Activated naive CD4-positive, alpha-beta T cell treated with anti-CD3 and anti-CD28 coated beads, Interleukin-2, amount 50 U/mL, for 24 hours (primary cell): ENCODE results near the gene RBBP8NL.

Source experiments
- H3K27ac Mint-ChIP-seq: one replicate; pipeline ENCODE4 v1.8.0; 2021; ENCODE audit warnings: mild to moderate bottlenecking, mixed read lengths
- H3K27me3 Mint-ChIP-seq: one replicate; pipeline ENCODE4 v1.8.0; 2021; ENCODE audit warnings: mixed read lengths
- H3K36me3 Mint-ChIP-seq: one replicate; pipeline ENCODE4 v1.8.0; 2021; ENCODE audit warnings: mixed read lengths
- H3K4me1 Mint-ChIP-seq: one replicate; pipeline ENCODE4 v1.8.0; 2021; ENCODE audit warnings: mixed read lengths
- H3K4me3 Mint-ChIP-seq: one replicate; pipeline ENCODE4 v1.8.0; 2021; ENCODE audit warnings: mild to moderate bottlenecking, mixed read lengths
- H3K9me3 Mint-ChIP-seq: one replicate; pipeline ENCODE4 v1.8.0; 2021; ENCODE audit warnings: mixed read lengths

Gene RBBP8NL

GRCh38 chr20:62453186-62453808 is 26.0 kb upstream of the RBBP8NL start:
- no peak overlapping the region for H3K27ac Mint-ChIP-seq
- peaks cover 2% of the 10 kb centered on the region for H3K27me3 Mint-ChIP-seq
- no peaks in the 10 kb centered on the region for H3K9me3 Mint-ChIP-seq
- H3K4me3 Mint-ChIP-seq = no peak overlapping the region
- no peaks in the 10 kb centered on the region for H3K36me3 Mint-ChIP-seq
- H3K4me1 Mint-ChIP-seq = no peaks in the 10 kb centered on the region

- Mint-ChIP-seq H3K9me3 (no peaks in the 10 kb centered on the region), H3K27me3 (peaks cover 6% of the 10 kb centered on the region), H3K36me3 (no peaks in the 10 kb centered on the region), H3K4me1 (no peaks in the 10 kb centered on the region), H3K4me3 (no peak overlapping the region), H3K27ac (no peak overlapping the region)
These were observed 25.2 kb upstream of the RBBP8NL start for GRCh38 chr20:62452475-62453095.

- H3K9me3 Mint-ChIP-seq = no peaks in the 10 kb centered on the region
- peaks cover 6% of the 10 kb centered on the region for H3K27me3 Mint-ChIP-seq
- no peaks in the 10 kb centered on the region for H3K4me1 Mint-ChIP-seq
- no peaks in the 10 kb centered on the region for H3K36me3 Mint-ChIP-seq
- H3K27ac Mint-ChIP-seq = no peak overlapping the region
- no peak overlapping the region for H3K4me3 Mint-ChIP-seq
These were observed 24.6 kb upstream of the RBBP8NL start for GRCh38 chr20:62451970-62452369.

GRCh38 chr20:62451156-62451767 is 23.9 kb upstream of the RBBP8NL start:
- no peak overlapping the region for H3K27ac Mint-ChIP-seq
- no peaks in the 10 kb centered on the region for H3K4me1 Mint-ChIP-seq
- H3K27me3 Mint-ChIP-seq = peaks cover 6% of the 10 kb centered on the region
- no peak overlapping the region for H3K4me3 Mint-ChIP-seq
- no peaks in the 10 kb centered on the region for H3K36me3 Mint-ChIP-seq
- no peaks in the 10 kb centered on the region for H3K9me3 Mint-ChIP-seq

GRCh38 chr20:62449951-62450691 is 22.8 kb upstream of the RBBP8NL start:
- no peaks in the 10 kb centered on the region for H3K36me3 Mint-ChIP-seq
- no peaks in the 10 kb centered on the region for H3K4me1 Mint-ChIP-seq
- H3K4me3 Mint-ChIP-seq = no peak overlapping the region
- no peak overlapping the region for H3K27ac Mint-ChIP-seq
- H3K27me3 Mint-ChIP-seq = peaks cover 4% of the 10 kb centered on the region
- no peaks in the 10 kb centered on the region for H3K9me3 Mint-ChIP-seq

- H3K4me3 Mint-ChIP-seq = no peak overlapping the region
- no peaks in the 10 kb centered on the region for H3K9me3 Mint-ChIP-seq
- no peak overlapping the region for H3K27ac Mint-ChIP-seq
- H3K27me3 Mint-ChIP-seq = peaks cover 4% of the 10 kb centered on the region
- no peaks in the 10 kb centered on the region for H3K36me3 Mint-ChIP-seq
- H3K4me1 Mint-ChIP-seq = no peaks in the 10 kb centered on the region
These were observed 21.4 kb upstream of the RBBP8NL start for GRCh38 chr20:62448788-62449187.

- Mint-ChIP-seq H3K36me3 (no peaks in the 10 kb centered on the region), H3K27me3 (peaks cover 4% of the 10 kb centered on the region), H3K9me3 (no peaks in the 10 kb centered on the region), H3K27ac (no peak overlapping the region), H3K4me3 (no peak overlapping the region), H3K4me1 (no peaks in the 10 kb centered on the region)
These were observed 20.7 kb upstream of the RBBP8NL start for GRCh38 chr20:62448038-62448437.

- H3K27ac Mint-ChIP-seq = no peak overlapping the region
- peaks cover 4% of the 10 kb centered on the region for H3K27me3 Mint-ChIP-seq
- no peaks in the 10 kb centered on the region for H3K9me3 Mint-ChIP-seq
- H3K4me3 Mint-ChIP-seq = no peak overlapping the region
- no peaks in the 10 kb centered on the region for H3K36me3 Mint-ChIP-seq
- no peaks in the 10 kb centered on the region for H3K4me1 Mint-ChIP-seq
These were observed 19.8 kb upstream of the RBBP8NL start for GRCh38 chr20:62446888-62447869.

- Mint-ChIP-seq H3K9me3 (no peaks in the 10 kb centered on the region), H3K27me3 (peaks cover 4% of the 10 kb centered on the region), H3K4me3 (no peak overlapping the region), H3K36me3 (no peaks in the 10 kb centered on the region), H3K27ac (no peak overlapping the region), H3K4me1 (no peaks in the 10 kb centered on the region)
These were observed 19.1 kb upstream of the RBBP8NL start for GRCh38 chr20:62446481-62446880.

- Mint-ChIP-seq H3K9me3 (no peaks in the 10 kb centered on the region), H3K27ac (no peak overlapping the region), H3K27me3 (peaks cover 4% of the 10 kb centered on the region), H3K4me3 (no peak overlapping the region), H3K36me3 (no peaks in the 10 kb centered on the region), H3K4me1 (no peaks in the 10 kb centered on the region)
These were observed 18.4 kb upstream of the RBBP8NL start for GRCh38 chr20:62445553-62446340.

- Mint-ChIP-seq H3K9me3 (no peaks in the 10 kb centered on the region), H3K4me1 (no peaks in the 10 kb centered on the region), H3K27ac (no peak overlapping the region), H3K36me3 (no peaks in the 10 kb centered on the region), H3K4me3 (no peak overlapping the region), H3K27me3 (peaks cover 4% of the 10 kb centered on the region)
These were observed 16.9 kb upstream of the RBBP8NL start for GRCh38 chr20:62444286-62444685.

- Mint-ChIP-seq H3K27ac (no peak overlapping the region), H3K9me3 (no peaks in the 10 kb centered on the region), H3K36me3 (no peaks in the 10 kb centered on the region), H3K27me3 (no peaks in the 10 kb centered on the region), H3K4me3 (no peak overlapping the region), H3K4me1 (no peaks in the 10 kb centered on the region)
These were observed 14.7 kb upstream of the RBBP8NL start for GRCh38 chr20:62441987-62442539.

GRCh38 chr20:62439218-62439617 is 11.9 kb upstream of the RBBP8NL start:
- Mint-ChIP-seq H3K27ac (no peak overlapping the region), H3K4me1 (no peaks in the 10 kb centered on the region), H3K9me3 (no peaks in the 10 kb centered on the region), H3K4me3 (no peak overlapping the region), H3K27me3 (peaks cover 9% of the 10 kb centered on the region), H3K36me3 (no peaks in the 10 kb centered on the region)

- no peak overlapping the region for H3K4me3 Mint-ChIP-seq
- no peaks in the 10 kb centered on the region for H3K4me1 Mint-ChIP-seq
- H3K27me3 Mint-ChIP-seq = peaks cover 14% of the 10 kb centered on the region
- H3K9me3 Mint-ChIP-seq = no peaks in the 10 kb centered on the region
- no peaks in the 10 kb centered on the region for H3K36me3 Mint-ChIP-seq
- no peak overlapping the region for H3K27ac Mint-ChIP-seq
These were observed 10.6 kb upstream of the RBBP8NL start for GRCh38 chr20:62437927-62438326.
